Hypothalamus (tissue), 51 donors: ENCODE measurements around the gene ABRACL.
A peak's percentile ranks its signal among the peaks of the same experiment; 100 is the strongest.
"Not testable (repeated sequence)": the region's sequence is repeated elsewhere in the genome, so short reads cannot be mapped to it uniquely, and the experiment has no call there.

Experiments
- DNase-seq, 51 donors: peaks; one replicate each; lab custom pipeline; 2025; lab: John Stamatoyannopoulos, UW

ABRACL gene

GRCh38 chr6:139008117-139008516 is 20.4 kb upstream of the ABRACL start:
- DNase-seq, result no peak

- DNase-seq, result no peak
These were observed 17.9 kb upstream of the ABRACL start for GRCh38 chr6:139010674-139011073.

GRCh38 chr6:139011980-139012379 is 16.6 kb upstream of the ABRACL start:
- DNase-seq, result no peak

- peak in 2 of 51 donors; percentile 2 to 14 for DNase-seq
These were observed 15.3 kb upstream of the ABRACL start for GRCh38 chr6:139013185-139013800.

- no peak for DNase-seq
These were observed 13.6 kb upstream of the ABRACL start for GRCh38 chr6:139014945-139015344.

- DNase-seq, result peak in 1 of 51 donors; percentile 53
These were observed 12.0 kb upstream of the ABRACL start for GRCh38 chr6:139016337-139017213.

GRCh38 chr6:139017227-139017626 is 11.3 kb upstream of the ABRACL start:
- peak in 1 of 51 donors; percentile 53 for DNase-seq

- DNase-seq, result no peak
These were observed 8.8 kb upstream of the ABRACL start for GRCh38 chr6:139019722-139020121.

- no peak for DNase-seq
These were observed 7.9 kb upstream of the ABRACL start for GRCh38 chr6:139020689-139021088.

- not testable (repeated sequence) for DNase-seq
These were observed 3.1 kb upstream of the ABRACL start for GRCh38 chr6:139025416-139025815.

- DNase-seq, result peak in 1 of 51 donors; percentile 30
These were observed 844 bp upstream of the ABRACL start for GRCh38 chr6:139027620-139028182.

GRCh38 chr6:139028215-139028657 is 309 bp upstream of the ABRACL start:
- DNase-seq, result peak in 1 of 51 donors; percentile 42

- DNase-seq, result peak in 28 of 51 donors; percentile 3 to 57 (median 28)
These were observed 1.1 kb downstream of the ABRACL start for GRCh38 chr6:139029470-139030227.

- DNase-seq, result peak in 1 of 51 donors; percentile 3
These were observed 1.9 kb downstream of the ABRACL start for GRCh38 chr6:139030228-139030963.

- DNase-seq, result no peak
These were observed 8.9 kb downstream of the ABRACL start for GRCh38 chr6:139037490-139037889.

- DNase-seq, result no peak
These were observed 15.7 kb downstream of the ABRACL start for GRCh38 chr6:139044250-139044649.

GRCh38 chr6:139047677-139048076 is 19.1 kb downstream of the ABRACL start:
- no peak for DNase-seq

- DNase-seq, result not testable (repeated sequence)
These were observed 20.4 kb downstream of the ABRACL start for GRCh38 chr6:139048912-139049311.

- not testable (repeated sequence) for DNase-seq
These were observed 21.7 kb downstream of the ABRACL start for GRCh38 chr6:139050131-139050769.
